ENCODE data around the gene TEX13B.

The TEX13B gene

DNA sequence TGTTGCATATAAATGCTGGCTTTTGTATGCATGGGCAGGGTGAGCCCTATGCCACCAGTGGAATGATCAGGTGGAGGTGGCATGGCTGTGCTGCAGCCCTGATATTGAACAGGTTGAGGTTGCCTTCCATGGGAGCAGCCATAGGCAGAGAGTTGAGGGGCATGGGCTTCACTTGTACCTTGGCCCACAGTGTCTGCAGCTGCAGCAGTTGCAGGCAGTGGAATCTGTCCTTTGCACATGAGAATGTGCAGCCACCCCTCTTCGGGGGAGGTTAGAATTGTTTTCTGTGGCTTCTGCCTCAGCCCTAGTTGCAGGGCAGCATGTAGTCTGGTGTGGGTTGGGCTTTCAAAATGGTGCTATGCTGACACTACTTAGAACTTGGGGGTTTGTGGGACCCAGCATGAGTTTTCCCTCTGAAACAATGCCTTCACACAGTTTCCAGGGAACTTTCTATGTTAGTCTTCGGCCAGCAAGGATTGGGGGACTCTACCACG lies 37.3 kb upstream of the TEX13B start:
- TF ChIP-seq, protein P1, sequence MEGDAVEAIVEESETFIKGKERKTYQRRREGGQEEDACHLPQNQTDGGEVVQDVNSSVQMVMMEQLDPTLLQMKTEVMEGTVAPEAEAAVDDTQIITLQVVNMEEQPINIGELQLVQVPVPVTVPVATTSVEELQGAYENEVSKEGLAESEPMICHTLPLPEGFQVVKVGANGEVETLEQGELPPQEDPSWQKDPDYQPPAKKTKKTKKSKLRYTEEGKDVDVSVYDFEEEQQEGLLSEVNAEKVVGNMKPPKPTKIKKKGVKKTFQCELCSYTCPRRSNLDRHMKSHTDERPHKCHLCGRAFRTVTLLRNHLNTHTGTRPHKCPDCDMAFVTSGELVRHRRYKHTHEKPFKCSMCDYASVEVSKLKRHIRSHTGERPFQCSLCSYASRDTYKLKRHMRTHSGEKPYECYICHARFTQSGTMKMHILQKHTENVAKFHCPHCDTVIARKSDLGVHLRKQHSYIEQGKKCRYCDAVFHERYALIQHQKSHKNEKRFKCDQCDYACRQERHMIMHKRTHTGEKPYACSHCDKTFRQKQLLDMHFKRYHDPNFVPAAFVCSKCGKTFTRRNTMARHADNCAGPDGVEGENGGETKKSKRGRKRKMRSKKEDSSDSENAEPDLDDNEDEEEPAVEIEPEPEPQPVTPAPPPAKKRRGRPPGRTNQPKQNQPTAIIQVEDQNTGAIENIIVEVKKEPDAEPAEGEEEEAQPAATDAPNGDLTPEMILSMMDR (IDR thresholded peaks at IDR 0.05), result no peak

DNA sequence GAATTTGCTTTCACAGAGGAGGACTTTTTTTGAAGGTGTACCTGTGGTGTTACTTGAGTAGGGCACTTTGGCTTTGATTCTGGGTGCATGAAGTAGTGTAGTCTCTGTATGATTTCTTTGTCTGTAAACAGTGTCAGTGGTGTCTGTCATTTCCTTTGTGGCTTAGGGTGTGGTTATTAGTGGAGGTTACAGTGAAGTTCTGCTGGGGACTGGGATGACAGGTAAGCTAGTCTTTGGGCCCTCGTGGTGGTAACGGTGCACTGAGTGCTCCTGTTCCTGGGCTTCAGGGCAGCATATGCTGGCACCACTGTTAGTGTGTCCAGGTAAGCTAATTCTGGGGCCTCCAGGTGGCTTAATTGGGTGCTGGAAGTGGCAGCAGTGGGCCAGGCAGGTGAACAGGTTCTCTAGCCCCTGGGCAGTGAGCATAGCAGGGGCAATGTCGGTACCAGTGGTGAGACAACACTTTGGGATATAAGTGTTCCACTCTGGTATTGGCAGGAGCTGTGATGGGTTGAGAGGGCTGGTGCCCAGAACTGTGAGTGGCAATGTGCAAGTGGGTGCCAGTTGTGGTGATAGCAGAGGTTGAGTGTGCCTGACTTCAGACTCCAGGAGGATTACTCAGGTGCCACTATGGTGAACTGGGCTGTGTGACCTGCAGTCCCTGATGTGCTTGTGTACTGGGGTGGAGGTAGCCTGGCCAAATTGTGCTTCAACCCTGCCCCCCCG lies 36.6 kb upstream of the TEX13B start:
- TF ChIP-seq, protein P1 (IDR thresholded peaks at IDR 0.05), result no peak

DNA sequence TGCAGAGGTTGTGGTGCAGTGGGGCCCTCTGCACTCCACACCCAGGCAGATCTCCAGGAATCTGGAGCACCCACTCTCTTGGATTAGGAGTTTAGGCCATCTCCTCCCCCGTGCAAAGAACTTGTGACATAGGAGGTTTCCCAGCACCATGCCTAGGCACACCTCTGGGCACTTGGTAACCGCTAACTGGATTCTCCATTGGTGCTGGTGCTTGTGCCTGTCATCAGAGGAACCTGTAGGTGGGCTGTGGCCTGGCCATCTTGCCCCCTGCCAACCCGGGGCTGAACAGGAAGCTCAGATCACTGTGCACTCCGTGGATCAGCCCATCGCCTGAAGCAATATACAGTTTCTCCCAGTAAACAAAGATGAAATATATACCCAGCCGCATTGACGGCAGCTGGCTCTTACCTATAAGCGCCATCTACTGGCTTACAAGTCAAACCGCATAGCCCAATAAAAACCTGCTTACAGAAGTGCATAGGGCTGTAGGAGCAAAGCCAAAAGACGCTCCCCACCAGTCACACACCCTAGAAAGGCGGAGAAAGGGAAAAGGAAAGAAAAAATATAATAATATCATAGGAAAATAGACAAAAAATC lies 19.1 kb upstream of the TEX13B start:
- TF ChIP-seq, protein P1 (IDR thresholded peaks at IDR 0.05), result peak; percentile 58

GRCh38 chrX:108000751-108001150 lies 18.6 kb upstream of the TEX13B start:
- TF ChIP-seq, protein P1 (IDR thresholded peaks at IDR 0.05), result no peak

DNA sequence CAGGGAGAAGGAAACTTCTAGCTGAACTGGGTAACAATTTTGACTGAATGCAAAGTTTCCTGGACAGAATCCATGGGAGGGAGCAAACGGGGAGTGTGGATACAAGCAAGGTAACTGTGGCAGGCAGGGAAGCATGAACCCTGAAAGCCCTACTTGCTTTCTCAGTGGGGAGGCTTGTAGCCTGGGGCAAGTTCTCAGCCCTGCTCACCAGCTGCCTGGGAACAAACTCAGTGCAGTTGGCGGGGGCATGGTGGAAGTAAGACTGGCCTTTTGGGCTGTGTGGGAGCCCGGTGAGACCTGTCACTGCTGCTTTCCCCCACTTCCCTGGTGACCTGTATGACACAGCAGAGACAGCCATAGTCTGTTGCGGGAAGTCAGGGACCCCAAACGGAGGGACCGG lies 14.0 kb upstream of the TEX13B start:
- TF ChIP-seq, protein P1 (IDR thresholded peaks at IDR 0.05), result no peak

DNA sequence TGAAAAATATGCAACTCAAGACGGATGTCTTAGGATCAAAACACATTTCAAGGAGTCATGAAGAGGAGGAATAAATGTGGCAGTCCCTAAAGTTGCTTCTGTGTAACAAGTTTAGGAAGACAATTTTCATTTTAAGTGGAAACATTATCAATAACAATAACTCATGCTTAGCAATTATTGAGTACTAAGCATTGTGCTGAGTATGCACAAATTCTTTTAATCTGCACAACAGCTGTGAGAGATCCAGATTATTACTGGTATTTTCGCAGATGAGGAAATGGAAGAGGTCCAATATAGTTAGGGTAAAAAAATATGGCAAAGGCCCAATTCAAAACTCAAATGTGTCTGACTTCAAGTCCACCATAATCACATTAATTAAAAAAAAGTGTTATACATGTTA lies 2.9 kb upstream of the TEX13B start:
- TF ChIP-seq, protein P1 (IDR thresholded peaks at IDR 0.05), result no peak

GRCh38 chrX:107979534-107979933 lies 2.6 kb downstream of the TEX13B start:
- TF ChIP-seq, protein P1 (IDR thresholded peaks at IDR 0.05), result no peak
